ENCODE data around the gene ASIP. TPM values are rescaled to one million over a fixed set of nuclear protein-coding genes. Genes with fewer than 3 reads are reported as not detected.

Gene ASIP
- total and polyA plus RNA-seq, 2 of the 13 experiments (the other 11 are each of a cell fraction or from before 2014, with no cell fraction given): not detected

DNA sequence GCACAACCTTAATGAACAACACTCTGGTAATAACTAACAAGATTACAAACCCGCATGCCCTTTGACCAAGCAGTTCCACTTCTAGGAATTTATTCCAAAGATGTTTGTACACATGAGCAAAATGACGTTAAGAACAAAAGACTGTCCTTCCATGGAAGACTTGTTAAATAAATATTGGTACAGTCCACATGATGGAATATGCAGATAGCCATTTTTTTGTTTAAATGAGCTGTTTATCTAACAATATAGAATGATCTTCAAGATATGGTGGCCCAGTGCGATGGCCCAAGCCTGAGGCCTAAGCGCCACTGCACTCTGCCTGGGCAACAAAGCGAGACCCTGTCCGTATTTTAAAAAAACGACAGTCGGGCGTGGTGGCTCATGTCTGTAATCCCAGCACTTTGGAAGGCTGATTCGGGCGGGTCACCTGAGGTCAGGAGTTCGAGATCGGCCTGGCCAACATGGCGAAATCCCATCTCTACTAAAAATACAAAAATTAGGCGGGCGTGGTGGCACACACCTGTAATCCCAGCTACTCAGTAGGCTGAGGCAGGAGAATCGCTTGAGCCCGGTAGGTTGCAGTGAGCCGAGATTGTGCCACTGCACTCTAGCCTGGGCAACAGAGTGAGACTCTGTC, 69.4 kb downstream of the ASIP start (continued):
- TF ChIP-seq ZNF263 (CRISPR knock-in tag; IDR thresholded peaks at IDR 0.05): 0 out of 2 replicates have a peak, but pooled peaks have one; percentile 35
- peak; percentile 88; the same call in 1 of the 2 replicates for TF ChIP-seq FOXK1 (CRISPR knock-in tag; IDR thresholded peaks at IDR 0.05; ENCODE audit: borderline replicate concordance, low read depth)
- TF ChIP-seq, protein P1, sequence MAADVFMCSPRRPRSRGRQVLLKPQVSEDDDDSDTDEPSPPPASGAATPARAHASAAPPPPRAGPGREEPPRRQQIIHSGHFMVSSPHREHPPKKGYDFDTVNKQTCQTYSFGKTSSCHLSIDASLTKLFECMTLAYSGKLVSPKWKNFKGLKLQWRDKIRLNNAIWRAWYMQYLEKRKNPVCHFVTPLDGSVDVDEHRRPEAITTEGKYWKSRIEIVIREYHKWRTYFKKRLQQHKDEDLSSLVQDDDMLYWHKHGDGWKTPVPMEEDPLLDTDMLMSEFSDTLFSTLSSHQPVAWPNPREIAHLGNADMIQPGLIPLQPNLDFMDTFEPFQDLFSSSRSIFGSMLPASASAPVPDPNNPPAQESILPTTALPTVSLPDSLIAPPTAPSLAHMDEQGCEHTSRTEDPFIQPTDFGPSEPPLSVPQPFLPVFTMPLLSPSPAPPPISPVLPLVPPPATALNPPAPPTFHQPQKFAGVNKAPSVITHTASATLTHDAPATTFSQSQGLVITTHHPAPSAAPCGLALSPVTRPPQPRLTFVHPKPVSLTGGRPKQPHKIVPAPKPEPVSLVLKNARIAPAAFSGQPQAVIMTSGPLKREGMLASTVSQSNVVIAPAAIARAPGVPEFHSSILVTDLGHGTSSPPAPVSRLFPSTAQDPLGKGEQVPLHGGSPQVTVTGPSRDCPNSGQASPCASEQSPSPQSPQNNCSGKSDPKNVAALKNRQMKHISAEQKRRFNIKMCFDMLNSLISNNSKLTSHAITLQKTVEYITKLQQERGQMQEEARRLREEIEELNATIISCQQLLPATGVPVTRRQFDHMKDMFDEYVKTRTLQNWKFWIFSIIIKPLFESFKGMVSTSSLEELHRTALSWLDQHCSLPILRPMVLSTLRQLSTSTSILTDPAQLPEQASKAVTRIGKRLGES (CRISPR knock-in tag; IDR thresholded peaks at IDR 0.05; ENCODE audit: borderline replicate concordance): no peak; the same call in 1 of the 2 replicates
- peak; percentile 94; the same call in 1 of the 2 replicates for TF ChIP-seq FOXJ3 (CRISPR knock-in tag; IDR thresholded peaks at IDR 0.05; ENCODE audit: borderline replicate concordance)
- TF ChIP-seq, protein P2, sequence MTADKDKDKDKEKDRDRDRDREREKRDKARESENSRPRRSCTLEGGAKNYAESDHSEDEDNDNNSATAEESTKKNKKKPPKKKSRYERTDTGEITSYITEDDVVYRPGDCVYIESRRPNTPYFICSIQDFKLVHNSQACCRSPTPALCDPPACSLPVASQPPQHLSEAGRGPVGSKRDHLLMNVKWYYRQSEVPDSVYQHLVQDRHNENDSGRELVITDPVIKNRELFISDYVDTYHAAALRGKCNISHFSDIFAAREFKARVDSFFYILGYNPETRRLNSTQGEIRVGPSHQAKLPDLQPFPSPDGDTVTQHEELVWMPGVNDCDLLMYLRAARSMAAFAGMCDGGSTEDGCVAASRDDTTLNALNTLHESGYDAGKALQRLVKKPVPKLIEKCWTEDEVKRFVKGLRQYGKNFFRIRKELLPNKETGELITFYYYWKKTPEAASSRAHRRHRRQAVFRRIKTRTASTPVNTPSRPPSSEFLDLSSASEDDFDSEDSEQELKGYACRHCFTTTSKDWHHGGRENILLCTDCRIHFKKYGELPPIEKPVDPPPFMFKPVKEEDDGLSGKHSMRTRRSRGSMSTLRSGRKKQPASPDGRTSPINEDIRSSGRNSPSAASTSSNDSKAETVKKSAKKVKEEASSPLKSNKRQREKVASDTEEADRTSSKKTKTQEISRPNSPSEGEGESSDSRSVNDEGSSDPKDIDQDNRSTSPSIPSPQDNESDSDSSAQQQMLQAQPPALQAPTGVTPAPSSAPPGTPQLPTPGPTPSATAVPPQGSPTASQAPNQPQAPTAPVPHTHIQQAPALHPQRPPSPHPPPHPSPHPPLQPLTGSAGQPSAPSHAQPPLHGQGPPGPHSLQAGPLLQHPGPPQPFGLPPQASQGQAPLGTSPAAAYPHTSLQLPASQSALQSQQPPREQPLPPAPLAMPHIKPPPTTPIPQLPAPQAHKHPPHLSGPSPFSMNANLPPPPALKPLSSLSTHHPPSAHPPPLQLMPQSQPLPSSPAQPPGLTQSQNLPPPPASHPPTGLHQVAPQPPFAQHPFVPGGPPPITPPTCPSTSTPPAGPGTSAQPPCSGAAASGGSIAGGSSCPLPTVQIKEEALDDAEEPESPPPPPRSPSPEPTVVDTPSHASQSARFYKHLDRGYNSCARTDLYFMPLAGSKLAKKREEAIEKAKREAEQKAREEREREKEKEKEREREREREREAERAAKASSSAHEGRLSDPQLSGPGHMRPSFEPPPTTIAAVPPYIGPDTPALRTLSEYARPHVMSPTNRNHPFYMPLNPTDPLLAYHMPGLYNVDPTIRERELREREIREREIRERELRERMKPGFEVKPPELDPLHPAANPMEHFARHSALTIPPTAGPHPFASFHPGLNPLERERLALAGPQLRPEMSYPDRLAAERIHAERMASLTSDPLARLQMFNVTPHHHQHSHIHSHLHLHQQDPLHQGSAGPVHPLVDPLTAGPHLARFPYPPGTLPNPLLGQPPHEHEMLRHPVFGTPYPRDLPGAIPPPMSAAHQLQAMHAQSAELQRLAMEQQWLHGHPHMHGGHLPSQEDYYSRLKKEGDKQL (CRISPR knock-in tag; IDR thresholded peaks at IDR 0.05; ENCODE audit: low read depth): peak; percentile 92
- peak; percentile 85 for TF ChIP-seq HMG20A (CRISPR knock-in tag; IDR thresholded peaks at IDR 0.05; ENCODE audit: borderline replicate concordance)
- TF ChIP-seq PRMT3 (CRISPR knock-in tag; IDR thresholded peaks at IDR 0.05; ENCODE audit: borderline replicate concordance, low read depth): 0 out of 2 replicates have a peak, but pooled peaks have one; percentile 44
- 0 out of 2 replicates have a peak, but pooled peaks have one; percentile 19 for TF ChIP-seq NRL (CRISPR knock-in tag; IDR thresholded peaks at IDR 0.05; ENCODE audit: borderline replicate concordance)
- no peak for TF ChIP-seq ZNF282 (IDR thresholded peaks at IDR 0.05; ENCODE audit: partially characterized antibody)
- TF ChIP-seq HES4 (CRISPR knock-in tag; IDR thresholded peaks at IDR 0.05; ENCODE audit: borderline replicate concordance): no peak
- peak; percentile 98 for TF ChIP-seq SP5 (CRISPR knock-in tag; IDR thresholded peaks at IDR 0.05; ENCODE audit: borderline replicate concordance, low read depth)
- TF ChIP-seq ZNF335 (CRISPR knock-in tag; IDR thresholded peaks at IDR 0.05): no peak; the same call in 1 of the 2 replicates
- TF ChIP-seq CBX1 (IDR thresholded peaks at IDR 0.05; ENCODE audit: low read depth): peak; percentile 63
- TF ChIP-seq ZNF260 (CRISPR knock-in tag; IDR thresholded peaks at IDR 0.05; ENCODE audit: borderline replicate concordance, low read depth): peak; percentile 10; the same call in 1 of the 2 replicates
- TF ChIP-seq RFX3 (CRISPR knock-in tag; IDR thresholded peaks at IDR 0.05): peak; percentile 31; the same call in 1 of the 2 replicates
- TF ChIP-seq, protein P3, sequence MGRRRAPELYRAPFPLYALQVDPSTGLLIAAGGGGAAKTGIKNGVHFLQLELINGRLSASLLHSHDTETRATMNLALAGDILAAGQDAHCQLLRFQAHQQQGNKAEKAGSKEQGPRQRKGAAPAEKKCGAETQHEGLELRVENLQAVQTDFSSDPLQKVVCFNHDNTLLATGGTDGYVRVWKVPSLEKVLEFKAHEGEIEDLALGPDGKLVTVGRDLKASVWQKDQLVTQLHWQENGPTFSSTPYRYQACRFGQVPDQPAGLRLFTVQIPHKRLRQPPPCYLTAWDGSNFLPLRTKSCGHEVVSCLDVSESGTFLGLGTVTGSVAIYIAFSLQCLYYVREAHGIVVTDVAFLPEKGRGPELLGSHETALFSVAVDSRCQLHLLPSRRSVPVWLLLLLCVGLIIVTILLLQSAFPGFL (CRISPR knock-in tag; IDR thresholded peaks at IDR 0.05): no peak
- 0 out of 2 replicates have a peak, but pooled peaks have one; percentile 16 for TF ChIP-seq ZNF12 (CRISPR knock-in tag; IDR thresholded peaks at IDR 0.05)

Measured in HepG2 (cell line).